Measurements from ENCODE around the gene TTC4.

DNA sequence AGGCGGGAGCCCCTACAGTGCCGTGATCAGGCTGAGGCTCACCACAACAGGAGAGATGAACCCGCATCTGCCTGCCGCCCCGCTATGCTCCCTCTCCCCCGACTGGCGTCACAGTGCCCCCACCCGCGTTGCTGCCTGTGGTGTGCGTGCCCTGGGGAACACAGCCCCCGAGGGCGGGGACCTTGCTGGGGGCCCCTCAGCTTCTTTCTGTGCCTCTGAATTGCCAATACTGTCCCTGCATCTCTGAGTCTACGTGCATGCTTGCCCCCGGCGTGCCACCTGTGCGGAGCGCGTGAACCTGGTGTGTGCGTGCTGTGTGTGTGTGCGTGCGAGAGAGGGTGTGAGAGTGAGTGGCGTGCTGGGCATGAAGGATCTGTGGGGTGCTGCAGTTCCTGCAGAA is 38.4 kb downstream of the TTC4 start:
- TF ChIP-seq EP300 (IDR thresholded peaks at IDR 0.05) (no peak), CTCF (IDR thresholded peaks at IDR 0.05) (no peak)

All from tibial nerve (tissue), 4 donors.